ENCODE measurements around the gene GSC2.

Gene GSC2

DNA sequence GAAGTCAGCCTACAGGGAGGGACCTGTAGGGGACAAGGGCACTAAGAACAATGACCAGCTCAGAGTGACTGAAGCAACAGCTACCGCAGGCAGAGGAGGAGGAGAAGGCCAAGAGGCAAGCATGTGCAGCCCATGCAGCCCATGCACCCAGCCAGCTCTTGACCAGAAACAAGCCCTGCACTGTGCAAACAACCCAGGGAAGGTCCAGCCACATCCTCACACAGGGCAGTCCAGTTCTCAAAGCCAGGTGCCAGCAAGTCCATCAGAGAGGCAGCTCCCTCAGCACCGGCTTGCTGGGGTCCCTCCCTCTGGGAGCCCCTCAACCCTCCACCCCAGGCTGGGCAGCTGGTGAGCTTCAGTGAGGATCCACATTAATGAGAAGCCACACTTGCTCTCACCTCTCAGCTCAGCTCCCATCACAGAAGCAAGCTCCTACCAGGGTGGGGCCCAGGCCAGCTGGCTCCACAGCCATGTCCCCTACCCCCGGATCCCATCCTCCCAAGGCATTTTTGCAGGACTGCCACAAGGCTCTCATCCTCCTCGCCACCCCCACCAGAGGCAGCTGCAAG is 35.0 kb downstream of the GSC2 start:
- Histone ChIP-seq H3K4me1 (no peaks in the 10 kb centered on the region), H3K27me3 (no peaks in the 10 kb centered on the region), H3K4me3 (ENCODE audit: low read depth, low read length) (no peak overlapping the region), H3K9me3 (no peaks in the 10 kb centered on the region), H3K36me3 (peaks cover 4% of the 10 kb centered on the region; the same call in 1 of the 2 replicates)
- DNase-seq: no peak
- TF ChIP-seq CTCF (IDR thresholded peaks at IDR 0.05; ENCODE audit: low read depth, low read length): no peak

DNA sequence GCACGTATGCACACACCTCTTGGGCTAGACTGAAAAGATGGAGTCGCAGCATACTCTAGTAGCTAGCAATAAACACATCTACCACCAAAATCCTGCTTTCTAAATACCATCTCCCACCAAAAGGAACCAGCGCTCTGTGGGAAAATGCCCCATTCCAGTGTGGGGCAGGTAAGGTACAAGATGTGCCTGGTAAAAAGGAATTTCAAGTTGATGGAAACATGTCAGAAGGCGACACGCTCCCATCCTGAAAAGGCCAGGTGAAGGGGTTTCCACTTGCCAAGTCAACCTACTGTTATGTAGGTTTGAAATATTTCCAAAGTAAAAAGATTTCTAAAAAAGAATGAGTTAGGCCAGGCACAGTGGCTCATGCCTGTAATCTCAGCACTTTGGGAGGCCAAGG is 36.7 kb downstream of the GSC2 start:
- H3K4me1 ChIP-seq: no peaks in the 10 kb centered on the region
- no peak overlapping the region for H3K4me3 ChIP-seq (ENCODE audit: low read depth, low read length)
- no peak for DNase-seq
- H3K9me3 ChIP-seq: no peaks in the 10 kb centered on the region
- H3K27me3 ChIP-seq: no peaks in the 10 kb centered on the region
- H3K36me3 ChIP-seq: peaks cover 4% of the 10 kb centered on the region; the same call in 1 of the 2 replicates
- no peak for TF ChIP-seq CTCF (IDR thresholded peaks at IDR 0.05; ENCODE audit: low read depth, low read length)

DNA sequence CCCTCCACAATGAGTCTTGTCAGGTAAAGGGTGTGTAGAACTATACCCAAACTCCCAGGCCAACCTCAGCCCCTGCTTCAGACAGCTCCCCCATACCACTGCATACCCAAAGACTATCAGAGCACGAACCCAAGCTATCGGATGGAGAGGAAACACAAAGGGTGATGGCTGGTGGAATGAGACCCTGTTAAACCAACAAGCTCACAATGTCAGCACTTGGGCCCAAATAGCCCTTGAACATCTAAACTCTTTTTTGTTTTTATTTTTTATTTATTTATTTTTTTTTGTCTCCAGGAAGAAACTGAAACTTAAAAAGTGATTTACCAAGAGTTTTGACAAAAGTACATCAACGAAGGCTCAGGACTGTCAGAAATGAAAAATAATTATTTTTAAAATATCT is 38.5 kb downstream of the GSC2 start:
- no peak for TF ChIP-seq CTCF (IDR thresholded peaks at IDR 0.05; ENCODE audit: low read depth, low read length)
- H3K4me3 ChIP-seq (ENCODE audit: low read depth, low read length): no peak overlapping the region
- H3K27me3 ChIP-seq: no peaks in the 10 kb centered on the region
- no peak for DNase-seq
- H3K36me3 ChIP-seq: peaks cover 6% of the 10 kb centered on the region; the same call in 1 of the 2 replicates
- H3K9me3 ChIP-seq: no peaks in the 10 kb centered on the region
- H3K4me1 ChIP-seq: no peaks in the 10 kb centered on the region

GRCh38 chr22:19111140-19111539 is 39.0 kb downstream of the GSC2 start:
- no peak for DNase-seq
- Histone ChIP-seq H3K9me3 (no peaks in the 10 kb centered on the region), H3K27me3 (no peaks in the 10 kb centered on the region), H3K36me3 (peaks cover 6% of the 10 kb centered on the region; the same call in 1 of the 2 replicates), H3K4me3 (ENCODE audit: low read depth, low read length) (no peak overlapping the region), H3K4me1 (no peaks in the 10 kb centered on the region)
- TF ChIP-seq CTCF (IDR thresholded peaks at IDR 0.05; ENCODE audit: low read depth, low read length): no peak

- no peak for DNase-seq
- no peak for TF ChIP-seq CTCF (IDR thresholded peaks at IDR 0.05; ENCODE audit: low read depth, low read length)
- no peaks in the 10 kb centered on the region for H3K4me1 ChIP-seq
- H3K4me3 ChIP-seq (ENCODE audit: low read depth, low read length): no peak overlapping the region
- no peaks in the 10 kb centered on the region for H3K27me3 ChIP-seq
- peaks cover 6% of the 10 kb centered on the region; the same call in 1 of the 2 replicates for H3K36me3 ChIP-seq
- H3K9me3 ChIP-seq: no peaks in the 10 kb centered on the region
Observed at GRCh38 chr22:19110646-19111045, 39.4 kb downstream of the GSC2 start.

DNA sequence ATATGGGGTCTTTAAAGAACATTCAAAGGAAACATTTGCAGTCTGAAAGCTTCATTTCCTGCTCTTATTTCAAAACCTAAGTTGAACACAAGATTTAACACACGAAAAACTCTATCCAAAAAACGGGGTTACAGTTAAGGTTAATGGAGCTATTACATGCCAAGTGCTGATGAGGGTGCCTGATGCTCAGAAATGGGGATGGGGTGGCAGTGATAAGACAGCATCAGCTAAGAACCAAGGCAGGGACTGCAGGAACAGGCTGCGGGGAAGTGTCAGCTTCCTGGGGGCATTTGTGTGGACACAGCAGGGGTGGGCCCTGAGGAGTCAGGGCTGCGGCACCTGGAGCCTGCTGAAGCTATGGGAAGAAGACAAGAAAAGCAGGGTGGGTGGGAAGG is 40.0 kb downstream of the GSC2 start:
- Histone ChIP-seq H3K4me1 (no peaks in the 10 kb centered on the region), H3K9me3 (no peaks in the 10 kb centered on the region), H3K36me3 (peaks cover 6% of the 10 kb centered on the region; the same call in 1 of the 2 replicates), H3K4me3 (ENCODE audit: low read depth, low read length) (no peak overlapping the region), H3K27me3 (no peaks in the 10 kb centered on the region)
- DNase-seq: no peak
- TF ChIP-seq CTCF (IDR thresholded peaks at IDR 0.05; ENCODE audit: low read depth, low read length): no peak
